Middle frontal gyrus (tissue), 1 donor: Measurements from ENCODE around the gene MRAP2.
"Not testable (repeated sequence)": the region's sequence is repeated elsewhere in the genome, so short reads cannot be mapped to it uniquely, and the experiment has no call there.

Experiments used
- DNase-seq: peaks from one replicate; pipeline ENCODE4 v3.0.0-alpha.2; 2015; ENCODE audit warnings: low spot score; ENCODE audit errors: extremely low spot score

MRAP2 gene

DNA sequence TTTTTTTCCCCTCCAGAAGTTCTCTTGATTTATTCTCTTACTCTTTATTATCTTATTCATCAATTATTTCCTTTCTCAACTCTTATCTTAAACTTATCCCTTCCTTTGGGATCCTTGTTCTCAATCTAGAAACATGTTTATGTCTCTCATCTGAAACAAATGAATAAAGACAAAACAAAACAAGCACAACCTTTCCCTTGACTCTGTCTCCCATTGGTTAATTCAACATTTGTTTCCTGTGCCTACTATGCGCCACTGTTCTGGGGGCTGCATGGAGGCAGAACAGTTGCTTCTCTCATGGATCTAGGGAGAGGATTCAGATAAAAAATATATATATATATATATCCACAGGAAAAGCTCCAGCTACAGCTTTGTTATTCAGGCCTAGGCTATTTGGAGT is 5.2 kb upstream of the MRAP2 start:
- no peak for DNase-seq

DNA sequence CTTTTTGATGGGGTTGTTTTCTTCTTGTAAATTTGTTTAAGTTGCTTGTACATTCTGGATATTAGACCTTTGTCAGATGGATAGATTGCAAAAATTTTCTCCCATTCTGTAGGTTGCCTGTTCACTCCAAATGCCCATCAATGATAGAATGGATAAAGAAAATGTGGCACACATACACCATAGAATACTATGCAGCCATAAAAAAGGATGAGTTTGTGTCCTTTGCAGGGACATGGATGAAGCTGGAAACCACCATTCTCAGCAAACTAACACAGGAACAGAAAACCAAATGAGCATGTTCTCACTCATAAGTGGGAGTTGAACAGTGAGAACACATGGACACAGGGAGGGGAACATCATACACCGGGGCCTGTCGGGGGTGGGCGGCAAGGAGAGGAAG is 1.6 kb upstream of the MRAP2 start:
- not testable (repeated sequence) for DNase-seq

DNA sequence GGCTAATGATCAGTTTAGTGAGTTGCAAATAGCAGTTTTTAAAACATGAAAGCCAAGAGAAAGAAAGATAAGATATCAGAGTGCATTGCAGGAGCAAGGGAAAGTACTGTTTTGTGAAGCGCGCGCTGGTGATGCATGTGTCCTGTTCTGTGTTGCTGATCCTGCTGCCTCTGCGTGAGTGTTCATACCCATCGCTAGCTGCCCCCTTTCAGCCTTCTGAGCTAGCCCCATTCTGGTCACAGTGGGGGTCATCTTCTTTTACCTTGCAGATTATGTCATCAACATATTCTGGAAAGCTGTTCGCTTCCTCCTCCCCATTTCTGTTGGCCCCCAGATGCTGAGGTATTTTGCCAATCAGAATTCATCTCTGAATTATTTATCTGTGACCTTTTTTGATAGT is 1.9 kb downstream of the MRAP2 start:
- DNase-seq, result no peak

DNA sequence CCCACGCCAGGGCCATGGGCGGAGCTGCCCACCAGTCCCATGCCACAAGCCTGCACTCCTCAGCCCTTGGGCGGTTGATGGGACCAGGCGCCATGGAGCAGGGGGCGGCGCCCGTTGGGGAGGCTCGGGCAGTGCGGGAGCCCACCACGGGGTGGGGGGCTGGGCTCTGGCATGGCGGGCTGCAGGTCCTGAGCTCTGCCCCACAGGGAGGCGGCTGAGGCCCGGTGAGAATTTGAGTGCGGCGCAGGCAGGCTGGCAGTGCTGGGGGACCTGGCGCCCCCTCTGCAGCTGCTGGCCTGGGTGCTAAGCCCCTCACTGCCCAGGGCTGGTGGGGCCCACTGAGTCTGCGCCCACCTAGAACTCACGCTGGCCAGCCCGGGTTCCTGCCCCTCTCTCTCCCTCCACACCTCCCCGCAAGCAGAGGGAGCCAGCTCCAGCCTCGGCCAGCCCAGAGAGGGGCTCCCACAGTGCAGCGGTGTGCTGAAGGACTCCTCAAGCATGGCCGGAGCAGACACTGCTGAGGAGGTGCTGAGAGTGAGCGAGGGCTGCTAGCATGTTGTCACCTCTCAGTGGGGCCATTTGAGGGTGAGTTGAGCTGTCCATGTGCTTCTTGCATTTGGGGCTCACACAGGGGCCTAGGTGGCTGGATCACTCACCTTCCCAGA is 4.0 kb downstream of the MRAP2 start:
- DNase-seq, result no peak

DNA sequence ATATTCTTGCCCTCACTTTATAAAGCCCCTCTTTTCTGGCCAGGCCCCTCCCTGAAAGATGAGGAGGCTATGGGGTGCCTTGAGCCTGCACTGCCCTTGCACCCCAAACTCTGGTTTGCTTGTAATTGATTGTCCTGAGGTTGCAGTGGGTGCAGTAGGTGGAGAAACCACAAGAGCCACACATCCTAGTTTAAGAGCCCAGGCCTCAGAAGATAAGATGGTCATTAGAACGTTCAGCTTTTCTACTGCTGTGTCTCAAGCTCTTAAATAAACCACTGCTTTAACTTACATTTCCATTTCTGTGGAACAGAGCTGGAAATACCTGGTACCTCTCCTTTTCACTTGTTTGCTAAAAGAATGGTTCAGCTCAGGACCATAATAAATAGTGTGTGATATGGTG is 9.0 kb downstream of the MRAP2 start:
- DNase-seq, result no peak

DNA sequence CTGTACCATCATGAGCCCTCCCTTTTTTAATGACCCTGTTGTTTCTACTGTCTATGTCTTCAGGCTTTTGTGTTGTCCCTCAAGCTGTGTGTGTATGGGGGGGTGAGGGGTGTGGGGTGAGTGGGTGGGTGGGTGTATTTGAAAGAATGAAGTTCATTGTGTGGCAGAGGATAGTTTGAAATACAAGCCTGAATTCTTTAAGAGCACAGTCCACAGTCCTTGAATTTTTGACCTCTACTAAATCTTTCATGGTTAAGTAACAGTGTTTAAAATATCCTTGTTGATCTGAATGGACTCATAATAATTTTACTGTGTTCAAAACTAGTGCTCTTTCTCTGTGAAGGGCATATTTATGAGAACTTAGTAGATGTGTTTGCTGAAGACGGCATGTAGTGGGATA is 10.0 kb downstream of the MRAP2 start:
- DNase-seq, result no peak

DNA sequence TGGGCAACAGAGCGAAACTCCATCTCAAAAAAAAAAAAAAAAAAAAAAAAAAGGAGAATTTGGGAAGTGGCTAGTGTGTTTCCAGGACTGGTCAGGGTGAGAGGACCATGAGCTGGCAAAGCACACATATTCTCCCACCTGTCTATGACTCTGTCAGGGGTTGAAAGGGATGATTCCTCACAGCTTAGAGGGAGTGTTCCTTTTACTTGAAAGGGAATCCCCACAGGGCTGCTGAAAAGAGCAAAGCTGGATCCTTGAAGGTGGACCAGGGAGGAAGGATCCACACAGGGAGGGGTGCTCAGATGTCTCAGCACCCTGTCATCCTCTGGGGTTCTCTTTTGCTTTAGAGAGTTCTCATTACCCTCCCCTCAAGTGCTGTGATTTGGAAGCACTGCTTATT is 13.2 kb downstream of the MRAP2 start:
- DNase-seq, result no peak

DNA sequence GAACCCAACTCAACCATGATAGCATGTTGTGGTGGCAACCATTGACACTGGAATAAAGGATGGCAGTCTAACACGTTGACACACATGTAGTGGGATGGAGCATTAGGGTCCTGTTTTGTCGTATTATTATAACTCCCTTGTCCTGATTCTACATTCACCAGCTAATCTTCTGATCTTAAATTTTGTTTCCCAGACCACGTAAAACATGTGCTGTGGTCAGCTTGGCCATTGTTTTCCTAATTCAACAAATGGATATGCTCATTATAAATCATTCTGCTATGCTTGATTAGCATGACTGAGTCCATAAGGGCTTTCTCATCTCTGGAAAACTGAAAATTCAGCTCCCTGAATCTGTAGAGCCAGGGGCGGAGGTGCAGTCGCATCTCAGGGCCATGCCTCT is 15.0 kb downstream of the MRAP2 start:
- no peak for DNase-seq

DNA sequence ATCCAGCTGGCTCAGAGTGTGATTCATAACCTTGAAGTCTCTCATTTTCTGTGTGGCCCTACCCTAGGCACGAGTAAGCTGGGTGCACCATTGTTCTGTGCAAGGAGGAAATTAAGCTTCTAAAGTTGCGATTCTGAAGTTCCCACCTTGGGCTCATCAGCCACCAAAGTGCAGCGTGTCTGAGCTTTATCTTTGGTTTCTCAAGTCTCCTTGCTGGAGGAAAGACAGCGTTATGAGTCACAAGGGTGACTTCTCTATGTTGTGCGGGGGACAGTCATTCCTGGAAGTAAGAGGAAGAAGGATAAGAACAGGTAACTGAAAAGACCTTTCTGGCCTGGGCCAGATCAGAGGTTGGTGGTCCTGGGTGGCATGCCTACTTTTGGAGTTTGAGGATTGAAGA is 16.8 kb downstream of the MRAP2 start:
- DNase-seq, result no peak

DNA sequence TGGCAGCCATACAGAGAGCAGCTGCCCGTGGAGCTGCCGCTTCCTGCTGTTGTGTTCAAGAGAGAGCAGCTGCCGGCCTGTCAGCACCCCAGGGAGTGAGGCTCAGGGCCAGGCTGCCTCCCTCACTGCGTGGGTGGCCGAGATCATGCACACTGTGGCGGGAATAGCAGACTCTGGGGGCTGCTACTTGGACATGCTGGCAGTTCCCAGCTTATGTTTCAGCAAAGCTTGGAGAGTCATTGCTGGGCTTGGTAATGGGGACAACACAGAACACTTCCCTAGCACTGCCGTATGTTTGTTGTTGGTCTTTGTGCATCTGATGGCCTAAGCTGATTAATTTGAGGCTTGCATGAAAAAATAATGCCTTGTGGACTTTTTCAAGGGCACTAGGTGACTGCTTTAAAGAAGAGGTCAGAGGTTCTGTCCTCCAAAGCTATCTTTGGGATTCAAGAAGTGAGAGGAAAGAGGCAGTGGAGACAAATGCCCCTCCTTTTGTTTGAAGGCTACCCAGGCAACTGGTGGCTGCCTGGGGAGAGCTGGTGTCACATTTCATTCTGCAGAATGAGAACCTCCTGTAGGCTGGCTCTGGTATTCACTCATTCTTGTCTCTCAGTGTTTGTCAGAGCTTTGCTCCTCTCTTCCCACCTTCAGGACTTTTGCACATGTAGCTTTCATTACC is 18.8 kb downstream of the MRAP2 start:
- peak; percentile 69 for DNase-seq

DNA sequence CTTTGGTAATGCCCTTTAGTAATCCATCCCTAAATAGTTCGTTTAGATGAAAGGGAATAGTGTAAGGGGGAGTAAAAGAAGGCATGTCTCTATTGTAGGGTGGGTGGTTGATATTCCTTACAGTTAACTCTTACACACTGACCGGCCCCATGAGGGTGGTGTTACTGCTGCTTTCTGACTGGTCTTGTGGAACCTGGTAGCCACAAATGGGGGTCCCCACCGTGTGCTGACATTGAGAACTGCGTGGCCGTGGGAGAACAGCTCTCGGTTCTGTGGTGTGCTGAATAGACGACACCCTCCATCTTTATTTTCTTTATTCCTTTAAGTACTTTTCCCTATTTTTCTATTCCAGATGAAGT is 19.3 kb downstream of the MRAP2 start:
- no peak for DNase-seq

DNA sequence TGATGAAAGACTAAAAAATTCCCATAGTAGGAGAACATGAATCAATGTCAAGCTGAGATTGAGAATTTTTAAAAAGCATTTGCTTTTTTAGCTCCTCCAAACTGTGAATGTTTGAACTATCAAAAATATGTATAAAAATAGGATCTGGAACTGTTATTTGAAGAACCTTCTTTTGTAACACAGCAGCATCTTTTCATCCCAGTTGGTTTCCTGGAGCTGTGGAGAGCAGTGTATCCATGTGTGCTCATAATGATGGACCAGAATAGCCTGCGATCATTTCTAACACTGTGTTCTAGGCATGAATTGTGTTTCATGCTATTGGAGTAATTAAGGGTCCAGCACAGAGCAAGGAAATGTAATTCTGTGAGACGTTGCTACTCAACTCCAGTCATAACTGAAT is 22.1 kb downstream of the MRAP2 start:
- DNase-seq, result no peak

DNA sequence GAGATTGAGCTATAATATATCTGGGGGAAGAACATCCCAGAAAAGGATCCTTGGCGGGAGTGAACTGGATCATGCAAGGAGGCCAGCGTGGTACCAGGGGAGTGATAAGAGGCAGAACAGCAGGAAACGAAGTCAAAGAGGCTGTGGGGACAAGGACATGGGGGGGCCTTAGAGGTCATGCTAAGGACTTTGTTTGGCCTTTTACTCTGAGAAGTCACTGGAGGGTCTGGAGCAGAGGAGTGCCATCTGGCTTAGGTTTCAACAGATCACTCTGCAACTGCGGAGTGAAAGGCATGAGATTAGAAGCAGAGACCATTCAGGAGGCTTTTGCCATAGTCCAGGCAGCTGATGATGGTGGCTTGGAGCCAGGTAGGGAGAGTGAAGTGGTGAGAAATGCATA is 24.3 kb downstream of the MRAP2 start:
- no peak for DNase-seq

DNA sequence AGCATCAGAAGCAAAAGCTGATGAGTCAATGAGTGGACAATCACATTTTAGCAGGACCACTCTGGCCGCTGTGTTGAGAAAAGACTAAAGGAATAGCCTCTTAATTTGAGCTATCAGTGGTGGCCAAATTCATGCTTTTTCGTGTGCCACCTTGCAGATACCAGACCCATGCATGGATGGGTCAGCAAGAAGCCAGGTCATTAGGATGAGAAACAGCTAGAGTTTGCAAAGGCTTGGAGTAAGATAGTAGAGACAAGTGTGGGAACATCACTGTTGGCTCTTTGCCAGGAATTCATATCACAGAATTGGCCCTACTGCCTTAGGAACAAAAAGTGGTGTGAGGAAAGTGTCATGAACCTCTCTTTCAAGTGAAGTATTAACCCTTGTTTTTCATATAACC is 25.5 kb downstream of the MRAP2 start:
- DNase-seq, result no peak

DNA sequence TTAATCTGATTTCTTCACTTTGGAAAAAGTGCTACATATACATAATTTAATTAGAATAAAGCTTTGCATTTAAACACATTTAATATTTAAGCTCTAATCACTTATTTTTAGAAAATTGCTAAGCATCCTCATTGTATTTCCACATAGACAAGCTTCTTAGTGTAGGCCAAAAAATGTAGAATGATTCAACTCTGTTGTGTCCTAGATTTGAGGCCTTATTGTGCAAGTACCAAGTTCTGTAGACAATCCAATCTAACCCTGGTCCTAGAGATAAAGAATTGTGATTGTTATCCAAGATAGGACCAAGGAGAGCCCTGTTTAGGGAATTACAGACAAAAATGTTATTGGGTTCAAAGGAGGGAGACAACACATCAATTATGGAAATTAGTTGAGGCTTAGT is 27.6 kb downstream of the MRAP2 start:
- DNase-seq, result no peak

DNA sequence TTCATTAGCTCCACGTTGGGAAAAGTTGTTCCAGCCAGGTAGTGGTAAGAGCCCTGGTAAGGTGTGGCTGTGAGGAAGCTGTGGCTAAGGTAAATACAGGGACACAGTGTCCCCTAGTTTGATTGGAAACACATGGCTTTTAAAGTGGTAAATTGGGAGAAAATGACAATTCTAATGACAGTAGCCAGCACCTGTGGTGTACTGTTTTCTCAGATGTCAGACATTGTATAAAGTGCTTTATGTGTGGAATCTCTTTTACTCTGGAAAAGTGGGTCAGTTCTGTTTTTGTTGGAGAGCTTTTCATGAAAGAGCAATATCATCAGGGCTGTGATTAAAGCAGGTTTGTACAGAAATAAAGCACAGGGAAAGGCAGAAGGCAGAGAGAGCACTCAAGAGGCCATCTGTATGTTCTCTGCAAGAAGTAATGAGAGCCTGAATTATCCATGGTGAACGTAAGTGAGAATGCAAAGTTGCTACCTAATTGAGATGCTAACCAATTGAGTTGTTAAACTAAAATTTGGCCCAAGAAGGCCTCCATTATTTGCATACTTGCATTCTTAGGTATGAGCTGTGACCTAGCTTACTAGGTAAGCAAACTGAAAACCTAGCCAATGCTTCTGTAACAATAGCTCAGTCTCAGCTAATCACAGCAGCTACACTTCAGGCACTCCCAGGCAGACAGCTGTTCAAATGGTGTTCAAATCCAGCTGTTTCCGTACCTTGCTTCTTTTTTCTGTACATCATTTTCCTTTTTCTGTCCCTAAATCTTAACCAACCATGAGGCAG is 28.2 kb downstream of the MRAP2 start:
- DNase-seq, result no peak

DNA sequence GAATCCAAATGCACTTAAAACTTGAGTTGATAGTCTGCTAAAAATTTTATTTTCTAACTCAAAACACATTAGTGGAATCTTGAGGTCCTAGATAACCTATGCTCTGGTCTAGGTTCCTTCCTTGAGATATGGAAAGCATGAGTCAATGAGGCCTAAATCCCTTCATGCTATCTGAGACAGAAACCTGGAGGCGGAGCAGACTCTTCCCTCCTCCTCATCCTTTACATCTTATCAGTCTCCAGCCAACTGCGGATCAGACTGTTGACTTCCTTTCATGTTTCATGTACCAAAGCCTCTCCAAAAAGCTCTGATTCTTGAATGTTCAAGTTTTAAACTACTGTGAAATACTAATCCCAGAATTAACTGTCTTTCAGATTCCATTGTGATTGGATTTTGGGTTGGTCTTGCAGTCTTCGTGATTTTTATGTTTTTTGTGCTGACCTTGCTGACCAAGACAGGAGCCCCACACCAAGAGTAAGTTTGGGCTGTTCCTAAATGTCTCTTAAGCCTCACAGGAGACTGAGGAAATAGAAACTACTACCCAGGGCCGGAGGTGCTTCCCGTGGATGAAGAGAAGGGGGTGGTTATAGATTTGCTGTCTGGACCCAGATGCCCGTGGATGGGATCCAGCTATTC is 29.1 kb downstream of the MRAP2 start:
- no peak for DNase-seq

DNA sequence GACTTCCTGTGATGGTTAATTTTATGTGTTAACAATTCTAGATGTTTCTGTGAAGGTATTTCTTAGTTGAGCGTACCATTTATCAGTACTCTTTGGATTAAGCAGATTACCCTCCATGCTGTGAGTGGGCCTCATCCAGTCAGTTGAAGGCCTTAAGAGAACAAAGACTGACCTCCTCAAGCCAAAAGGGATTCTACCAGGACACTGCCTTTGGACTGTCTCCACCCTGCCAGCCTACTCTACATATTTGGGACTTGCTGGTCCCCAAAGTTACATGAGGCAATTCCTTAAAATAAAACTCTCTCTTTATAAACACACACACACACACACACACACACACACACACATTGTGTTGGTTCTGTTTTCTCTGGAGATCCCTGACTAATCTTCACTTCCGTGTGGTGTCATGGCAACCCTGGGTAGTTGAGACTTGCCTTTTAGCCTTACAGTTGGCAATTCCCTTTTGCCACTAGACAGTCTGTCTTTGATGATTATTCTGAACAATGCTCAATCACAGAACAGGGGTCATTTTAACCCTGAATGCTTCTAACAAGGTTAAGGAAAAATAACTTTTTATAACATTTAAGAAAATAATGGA is 32.2 kb downstream of the MRAP2 start:
- DNase-seq, result no peak

DNA sequence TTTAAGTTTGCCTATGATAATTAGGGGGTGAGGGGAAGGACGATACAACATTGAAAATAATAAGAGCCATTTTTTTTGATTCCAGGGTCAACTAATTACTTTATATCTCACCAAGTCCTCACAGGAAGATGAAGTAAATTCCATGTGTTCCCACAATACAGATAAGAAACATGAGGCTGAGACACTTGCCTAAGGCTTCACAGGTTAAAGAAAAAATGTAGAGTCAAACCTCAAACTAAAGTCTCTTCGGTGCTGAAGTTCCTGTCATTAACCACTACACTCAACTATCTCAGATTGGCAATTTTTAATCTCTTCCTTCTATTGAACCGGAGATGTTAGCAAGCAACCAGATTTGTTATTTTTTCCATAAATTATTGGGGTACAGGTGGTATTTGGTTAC is 33.0 kb downstream of the MRAP2 start:
- DNase-seq, result no peak

DNA sequence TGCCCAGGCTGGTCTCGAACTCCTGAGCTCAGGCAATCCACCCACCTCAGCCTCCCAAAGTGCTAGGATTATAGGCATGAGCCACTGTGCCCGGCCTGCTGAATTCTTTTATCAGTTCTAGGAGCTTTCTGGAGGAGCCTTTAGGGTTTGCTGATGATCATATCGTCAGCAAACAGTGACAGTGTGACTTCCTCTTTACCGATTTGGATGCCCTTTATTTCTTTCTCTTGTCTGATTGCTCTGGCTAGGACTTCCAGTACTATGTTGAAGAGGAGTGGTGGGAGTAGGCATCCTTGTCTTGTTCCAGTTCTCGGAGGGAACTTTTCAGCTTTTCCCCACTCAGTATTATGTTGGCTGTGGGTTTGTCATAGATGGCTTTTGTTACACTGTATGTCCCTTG is 35.3 kb downstream of the MRAP2 start:
- DNase-seq, result not testable (repeated sequence)

DNA sequence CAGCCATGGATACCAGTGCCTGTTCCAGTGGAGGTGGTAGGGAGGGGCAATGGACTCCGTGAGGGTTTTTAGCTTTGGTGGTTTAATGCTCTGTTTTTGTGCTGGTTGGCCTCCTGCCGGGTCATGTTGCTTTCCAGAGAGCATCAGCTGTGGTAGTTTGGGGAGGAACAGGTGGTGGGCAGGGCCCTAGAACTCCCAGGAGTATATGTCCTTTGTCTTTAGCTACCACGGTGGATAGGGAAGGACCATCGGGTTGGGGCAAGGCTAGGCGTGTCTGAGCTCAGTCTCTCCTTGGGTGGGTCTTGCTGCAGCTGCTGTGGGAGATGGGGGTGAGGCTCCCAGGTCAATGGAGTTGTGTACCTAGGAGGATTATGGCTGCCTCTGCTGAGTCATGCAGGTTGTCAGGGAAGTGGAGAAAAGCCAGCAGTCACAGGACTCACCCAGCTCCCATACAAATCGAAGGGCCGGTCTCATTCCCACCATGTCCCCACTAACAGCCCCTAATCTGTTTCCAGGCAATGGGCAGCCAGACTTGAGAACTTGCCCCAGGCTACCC is 38.9 kb downstream of the MRAP2 start:
- DNase-seq, result no peak
